ENCODE data around the gene IER5L. TPM values are rescaled to one million over a fixed set of nuclear protein-coding genes. Genes with fewer than 3 reads are reported as not detected.
A peak's percentile ranks its signal among the peaks of the same experiment; 100 is the strongest.
"Not testable (repeated sequence)": the region's sequence is repeated elsewhere in the genome, so short reads cannot be mapped to it uniquely, and the experiment has no call there.

The IER5L gene
- total and polyA plus RNA-seq, 4 experiments from 2014 or later: 0.07 to 3.6 (median 1.6) TPM

- Histone ChIP-seq H3K4me1 (ENCODE audit: insufficient read depth, low read length) (peaks cover 24% of the 10 kb centered on the region), H3K9me3 (ENCODE audit: control insufficient read depth in 1 of 2, low read length in 2 of 2) (no peaks in the 10 kb centered on the region), H3K27ac (ENCODE audit: low read depth, low read length) (no peak overlapping the region), H3K27me3 (ENCODE audit: insufficient read depth, low read length) (no peaks in the 10 kb centered on the region), H3K4me3 (ENCODE audit: low read length in 2 of 2) (no peak overlapping the region), H3K36me3 (ENCODE audit: insufficient read depth, low read length) (peaks cover 23% of the 10 kb centered on the region)
- ChIA-PET CTCF (ENCODE audit: partially characterized antibody) (interaction anchor here (0.9 to 10.5 kb wide), 3 partner anchors 36 to 487 kb away, joined by 3 to 96 read pairs (median 19); partner anchors contain the start of gene NTMT1), POLR2A (ENCODE audit: partially characterized antibody) (interaction anchor here (1.4 to 4.8 kb wide), 2 partner anchors 490 to 601 kb away, joined by 3 to 58 read pairs; partner anchors contain the start of gene NTMT1)
- H3K9me3 Mint-ChIP-seq: no peaks in the 10 kb centered on the region
- peaks cover 17 to 31% (median 22%) of the 10 kb centered on the region in 4 donors for H3K4me1 Mint-ChIP-seq
- no peak overlapping the region for H3K27ac Mint-ChIP-seq
- no peak overlapping the region for H3K4me3 Mint-ChIP-seq
- H3K36me3 Mint-ChIP-seq: peaks cover 18 to 44% of the 10 kb centered on the region in 2 donors
- intact Hi-C loops (cut with micrococcal nuclease): no loop called here
- H3K27me3 Mint-ChIP-seq: no peaks in the 10 kb centered on the region
- no peak for DNase-seq
Observed at GRCh38 chr9:129136446-129137035, 41.5 kb downstream of the IER5L start.

- intact Hi-C loops (cut with micrococcal nuclease): no loop called here
- POLR2A ChIA-PET (ENCODE audit: partially characterized antibody): interaction anchor here (1.0 to 2.1 kb wide), 4 partner anchors 7 to 602 kb away, joined by 3 to 5 read pairs (median 3); partner anchors contain the start of genes IER5L and PTPA
- H3K27ac ChIP-seq (ENCODE audit: low read depth, low read length): no peak overlapping the region
Observed at GRCh38 chr9:129135476-129135875, 42.6 kb downstream of the IER5L start.

GRCh38 chr9:129133082-129133481 lies 45.0 kb downstream of the IER5L start:
- Mint-ChIP-seq H3K27me3 (no peaks in the 10 kb centered on the region), H3K4me3 (no peak overlapping the region), H3K27ac (no peak overlapping the region), H3K36me3 (peaks cover 24 to 55% of the 10 kb centered on the region in 2 donors), H3K9me3 (no peaks in the 10 kb centered on the region), H3K4me1 (peaks cover 0 to 13% (median 6%) of the 10 kb centered on the region in 4 donors)
- ChIA-PET CTCF (ENCODE audit: partially characterized antibody) (interaction anchor here (0.8 to 8.9 kb wide), 8 partner anchors 11 to 657 kb away, joined by 3 to 127 read pairs (median 24); partner anchors contain the start of genes C9orf50, NTMT1 and PTPA), POLR2A (ENCODE audit: partially characterized antibody) (interaction anchor here (0.6 to 2.2 kb wide), 4 partner anchors 9 to 705 kb away, joined by 3 to 18 read pairs (median 4); no protein-coding TSS in a partner anchor)
- Histone ChIP-seq H3K9me3 (ENCODE audit: control insufficient read depth in 1 of 2, low read length in 2 of 2) (no peaks in the 10 kb centered on the region), H3K4me3 (ENCODE audit: low read length in 2 of 2) (no peak overlapping the region), H3K27me3 (ENCODE audit: insufficient read depth, low read length) (no peaks in the 10 kb centered on the region), H3K4me1 (ENCODE audit: insufficient read depth, low read length) (peaks cover 8% of the 10 kb centered on the region), H3K36me3 (ENCODE audit: insufficient read depth, low read length) (peaks cover 29% of the 10 kb centered on the region), H3K27ac (ENCODE audit: low read depth, low read length) (no peak overlapping the region)
- intact Hi-C loops (cut with micrococcal nuclease): no loop called here
- no peak for DNase-seq

More at GRCh38 chr9:129135476-129135875, 42.6 kb downstream of the IER5L start:
- Mint-ChIP-seq H3K27ac (no peak overlapping the region), H3K27me3 (no peaks in the 10 kb centered on the region), H3K9me3 (no peaks in the 10 kb centered on the region), H3K4me1 (peaks cover 14 to 26% (median 15%) of the 10 kb centered on the region in 4 donors), H3K4me3 (no peak overlapping the region), H3K36me3 (peaks cover 24 to 51% of the 10 kb centered on the region in 2 donors)
- H3K4me1 ChIP-seq (ENCODE audit: insufficient read depth, low read length): peaks cover 18% of the 10 kb centered on the region
- no peaks in the 10 kb centered on the region for H3K27me3 ChIP-seq (ENCODE audit: insufficient read depth, low read length)
- H3K9me3 ChIP-seq (ENCODE audit: control insufficient read depth in 1 of 2, low read length in 2 of 2): no peaks in the 10 kb centered on the region
- no peak overlapping the region for H3K4me3 ChIP-seq (ENCODE audit: low read length in 2 of 2)
- H3K36me3 ChIP-seq (ENCODE audit: insufficient read depth, low read length): peaks cover 23% of the 10 kb centered on the region
- no peak for DNase-seq
- CTCF ChIA-PET (ENCODE audit: partially characterized antibody): interaction anchor here (1.2 to 10.5 kb wide), 5 partner anchors 9 to 488 kb away, joined by 3 to 127 read pairs (median 19); partner anchors contain the start of gene NTMT1

GRCh38 chr9:129131300-129132145 lies 46.5 kb downstream of the IER5L start:
- peaks cover 0 to 13% (median 6%) of the 10 kb centered on the region in 4 donors for H3K4me1 Mint-ChIP-seq
- H3K27ac Mint-ChIP-seq: peak overlapping the region in 6 of 7 donors; percentile 3 to 64 (median 48)
- Histone ChIP-seq H3K4me1 (ENCODE audit: insufficient read depth, low read length) (peaks cover 8% of the 10 kb centered on the region), H3K9me3 (ENCODE audit: control insufficient read depth in 1 of 2, low read length in 2 of 2) (no peaks in the 10 kb centered on the region), H3K36me3 (ENCODE audit: insufficient read depth, low read length) (peaks cover 17% of the 10 kb centered on the region), H3K4me3 (ENCODE audit: low read length in 2 of 2) (no peak overlapping the region), H3K27ac (ENCODE audit: low read depth, low read length) (no peak overlapping the region), H3K27me3 (ENCODE audit: insufficient read depth, low read length) (no peaks in the 10 kb centered on the region)
- intact Hi-C loops (cut with micrococcal nuclease): loop anchor here (1.0 to 2.0 kb wide), 4 partner anchors 8 to 652 kb away; no protein-coding TSS in a partner anchor
- no peaks in the 10 kb centered on the region for H3K27me3 Mint-ChIP-seq
- peaks cover 22 to 49% of the 10 kb centered on the region in 2 donors for H3K36me3 Mint-ChIP-seq
- H3K4me3 Mint-ChIP-seq: no peak overlapping the region
- ChIA-PET CTCF (ENCODE audit: partially characterized antibody) (interaction anchor here (0.6 to 8.9 kb wide), 56 partner anchors 8 to 672 kb away, joined by 3 to 127 read pairs (median 4); partner anchors contain the start of genes ASB6, C9orf50, IER5L and NTMT1), POLR2A (ENCODE audit: partially characterized antibody) (interaction anchor here (0.8 to 2.2 kb wide), 11 partner anchors 8 to 496 kb away, joined by 3 to 18 read pairs (median 4); partner anchors contain the start of genes DOLPP1, IER5L, NTMT1 and PTPA)
- no peaks in the 10 kb centered on the region for H3K9me3 Mint-ChIP-seq
- peak; percentile 81 to 85 (median 82) for DNase-seq

- Histone ChIP-seq H3K36me3 (ENCODE audit: insufficient read depth, low read length) (peaks cover 16% of the 10 kb centered on the region), H3K9me3 (ENCODE audit: control insufficient read depth in 1 of 2, low read length in 2 of 2) (no peaks in the 10 kb centered on the region), H3K4me3 (ENCODE audit: low read length in 2 of 2) (no peak overlapping the region), H3K27ac (ENCODE audit: low read depth, low read length) (no peak overlapping the region), H3K4me1 (ENCODE audit: insufficient read depth, low read length) (peaks cover 8% of the 10 kb centered on the region), H3K27me3 (ENCODE audit: insufficient read depth, low read length) (no peaks in the 10 kb centered on the region)
- no peak for DNase-seq
- Mint-ChIP-seq H3K9me3 (no peaks in the 10 kb centered on the region), H3K4me1 (peaks cover 0 to 13% (median 6%) of the 10 kb centered on the region in 4 donors), H3K27ac (peak overlapping the region in 1 of 7 donors; percentile 3), H3K4me3 (no peak overlapping the region), H3K36me3 (peaks cover 22 to 46% of the 10 kb centered on the region in 2 donors), H3K27me3 (no peaks in the 10 kb centered on the region)
- CTCF ChIA-PET (ENCODE audit: partially characterized antibody): interaction anchor here (0.9 to 8.9 kb wide), 25 partner anchors 8 to 659 kb away, joined by 3 to 127 read pairs (median 8); partner anchors contain the start of genes ASB6, C9orf50, IER5L and NTMT1
- intact Hi-C loops (cut with micrococcal nuclease): loop anchor here (1.0 to 2.0 kb wide), 4 partner anchors 9 to 653 kb away; no protein-coding TSS in a partner anchor
- POLR2A ChIA-PET (ENCODE audit: partially characterized antibody): interaction anchor here (1.2 to 2.2 kb wide), 5 partner anchors 9 to 496 kb away, joined by 4 to 18 read pairs (median 6); partner anchors contain the start of gene PTPA
Observed at GRCh38 chr9:129130791-129131190, 47.3 kb downstream of the IER5L start.

- intact Hi-C loops (cut with micrococcal nuclease): loop anchor here (2.0 kb wide), 1 partner anchor 45 kb away; no protein-coding TSS in a partner anchor
- not testable (repeated sequence) for H3K27ac ChIP-seq (ENCODE audit: low read depth, low read length); DNase-seq; H3K4me3 Mint-ChIP-seq; H3K27me3 ChIP-seq (ENCODE audit: insufficient read depth, low read length); H3K9me3 ChIP-seq (ENCODE audit: control insufficient read depth in 1 of 2, low read length in 2 of 2); H3K27me3 Mint-ChIP-seq; H3K4me1 ChIP-seq (ENCODE audit: insufficient read depth, low read length); H3K27ac Mint-ChIP-seq; H3K9me3 Mint-ChIP-seq; H3K4me3 ChIP-seq (ENCODE audit: low read length in 2 of 2)
- CTCF ChIA-PET (ENCODE audit: partially characterized antibody): interaction anchor here (1.0 to 8.9 kb wide), 14 partner anchors 9 to 660 kb away, joined by 3 to 127 read pairs (median 14); partner anchors contain the start of genes C9orf50, IER5L, NTMT1 and PTPA
- H3K36me3 ChIP-seq (ENCODE audit: insufficient read depth, low read length): peaks cover 16% of the 10 kb centered on the region
- H3K4me1 Mint-ChIP-seq: peaks cover 0 to 13% (median 6%) of the 10 kb centered on the region in 4 donors
- peaks cover 22 to 46% of the 10 kb centered on the region in 2 donors for H3K36me3 Mint-ChIP-seq
- POLR2A ChIA-PET (ENCODE audit: partially characterized antibody): interaction anchor here (1.1 to 1.8 kb wide), 2 partner anchors 10 to 13 kb away, joined by 4 to 9 read pairs; no protein-coding TSS in a partner anchor
Observed at GRCh38 chr9:129130271-129130670, 47.8 kb downstream of the IER5L start.

Measured in CD4-positive, alpha-beta memory T cell (primary cell).